Uterus (tissue), 2 donors: ENCODE measurements around the gene CEND1.

Experiments used
- POLR2A ChIP-seq, 2 donors: fragments of 450-650 bp; IDR thresholded peaks; one replicate each; pipeline ENCODE4 v1.6.1; 2016; ENCODE audit warnings: antibody characterized with exemption in 2 of 2, mild to moderate bottlenecking in 1 of 2, moderate library complexity in 1 of 2
- TF ChIP-seq, protein P1 (sequence below), 4 experiments: fragments of 200-600 bp in 2 of 4; fragments of 450-650 bp in 2 of 4; sonication (generic) in 2 of 4; IDR thresholded peaks; one replicate each; pipeline ENCODE4 v1.5.1; 2016 to 2019; ENCODE audit warnings: antibody characterized with exemption in 4 of 4, mild to moderate bottlenecking in 2 of 4, moderate library complexity in 1 of 4

DNA sequence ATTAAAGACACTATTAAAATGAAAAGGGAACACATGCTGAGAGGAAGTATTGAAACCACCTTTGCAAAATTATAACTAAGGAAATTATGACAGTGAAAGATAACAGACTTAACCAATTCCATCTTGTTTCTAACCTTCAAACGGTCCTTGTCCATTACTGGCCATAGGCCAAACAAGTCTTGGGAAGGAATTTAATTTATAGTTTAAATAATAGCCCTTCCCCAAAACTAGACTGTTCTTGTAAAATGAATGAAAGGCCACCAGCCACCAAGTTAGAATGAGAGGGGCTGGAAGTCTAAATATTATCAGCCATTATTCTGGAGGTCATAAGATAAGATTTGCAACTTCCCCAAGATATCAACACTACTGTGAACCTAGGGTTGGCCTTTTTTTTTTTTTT, 44.5 kb downstream of the CEND1 start:
- TF ChIP-seq, protein P1, sequence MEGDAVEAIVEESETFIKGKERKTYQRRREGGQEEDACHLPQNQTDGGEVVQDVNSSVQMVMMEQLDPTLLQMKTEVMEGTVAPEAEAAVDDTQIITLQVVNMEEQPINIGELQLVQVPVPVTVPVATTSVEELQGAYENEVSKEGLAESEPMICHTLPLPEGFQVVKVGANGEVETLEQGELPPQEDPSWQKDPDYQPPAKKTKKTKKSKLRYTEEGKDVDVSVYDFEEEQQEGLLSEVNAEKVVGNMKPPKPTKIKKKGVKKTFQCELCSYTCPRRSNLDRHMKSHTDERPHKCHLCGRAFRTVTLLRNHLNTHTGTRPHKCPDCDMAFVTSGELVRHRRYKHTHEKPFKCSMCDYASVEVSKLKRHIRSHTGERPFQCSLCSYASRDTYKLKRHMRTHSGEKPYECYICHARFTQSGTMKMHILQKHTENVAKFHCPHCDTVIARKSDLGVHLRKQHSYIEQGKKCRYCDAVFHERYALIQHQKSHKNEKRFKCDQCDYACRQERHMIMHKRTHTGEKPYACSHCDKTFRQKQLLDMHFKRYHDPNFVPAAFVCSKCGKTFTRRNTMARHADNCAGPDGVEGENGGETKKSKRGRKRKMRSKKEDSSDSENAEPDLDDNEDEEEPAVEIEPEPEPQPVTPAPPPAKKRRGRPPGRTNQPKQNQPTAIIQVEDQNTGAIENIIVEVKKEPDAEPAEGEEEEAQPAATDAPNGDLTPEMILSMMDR (IDR thresholded peaks at IDR 0.05), result no peak
- no peak for TF ChIP-seq POLR2A (IDR thresholded peaks at IDR 0.05)
